H9 (cell line): ENCODE results near the gene CORIN. TPM values are rescaled to one million over a fixed set of nuclear protein-coding genes. Genes with fewer than 3 reads are reported as not detected.

Source experiments
- DNase-seq: peaks from one replicate; pipeline ENCODE4 v3.0.0-alpha.2; 2017
- H2AFZ ChIP-seq: one replicate; pipeline ENCODE4 v1.6.1; 2013; ENCODE audit warnings: mild to moderate bottlenecking, low read length, control low read depth, moderate library complexity
- H2AK5ac ChIP-seq: 2 replicates; pipeline ENCODE4 v1.6.1; 2013; ENCODE audit warnings: low read length, control low read depth, mixed read lengths; ENCODE audit not compliant: insufficient read length
- H2BK120ac ChIP-seq: one replicate; pipeline ENCODE4 v1.6.1; 2013; ENCODE audit warnings: low read depth, mild to moderate bottlenecking, low read length, control low read depth, inconsistent platforms; ENCODE audit not compliant: poor library complexity, severe bottlenecking
- H2BK12ac ChIP-seq: 2 replicates; pipeline ENCODE4 v1.6.1; 2013; ENCODE audit warnings: low read length, control low read depth, mixed read lengths, low read depth; ENCODE audit not compliant: insufficient read length
- H2BK15ac ChIP-seq: 2 replicates; pipeline ENCODE4 v1.6.1; 2013; ENCODE audit warnings: low read depth, low read length, control low read depth
- H2BK20ac ChIP-seq: one replicate; pipeline ENCODE4 v1.6.1; 2013; ENCODE audit warnings: low read depth, mild to moderate bottlenecking, low read length, control low read depth, inconsistent platforms; ENCODE audit not compliant: poor library complexity, severe bottlenecking
- H2BK5ac ChIP-seq: 2 replicates; pipeline ENCODE4 v1.6.1; 2013; ENCODE audit warnings: low read length, control low read depth, mixed read lengths; ENCODE audit not compliant: insufficient read length
- H3K14ac ChIP-seq: 2 replicates; pipeline ENCODE4 v1.6.1; 2013; ENCODE audit warnings: low read length, control low read depth; ENCODE audit not compliant: insufficient read depth
- H3K18ac ChIP-seq: 2 replicates; pipeline ENCODE4 v1.6.1; 2013; ENCODE audit warnings: low read depth, mild to moderate bottlenecking, mixed read lengths, low read length, control low read depth; ENCODE audit not compliant: insufficient read length
- H3K23ac ChIP-seq: 2 replicates; pipeline ENCODE4 v1.6.1; 2013; ENCODE audit warnings: low read length, control low read depth, mixed read lengths, low read depth; ENCODE audit not compliant: insufficient read length
- H3K23me2 ChIP-seq: 2 replicates; pipeline ENCODE4 v1.6.1; 2013; ENCODE audit warnings: low read depth, mild to moderate bottlenecking, mixed read lengths, low read length, control low read depth; ENCODE audit not compliant: insufficient read length, poor library complexity, severe bottlenecking
- H3K27ac ChIP-seq: 2 replicates; pipeline ENCODE4 v1.5.1; 2013; ENCODE audit warnings: low read length, control low read depth, mixed read lengths, low read depth; ENCODE audit not compliant: insufficient read length
- H3K27me3 ChIP-seq: 2 replicates; pipeline ENCODE4 v1.6.1; 2013; ENCODE audit warnings: low read length, control low read depth, inconsistent platforms; ENCODE audit not compliant: insufficient read depth
- H3K4ac ChIP-seq: 2 replicates; pipeline ENCODE4 v1.6.1; 2013; ENCODE audit warnings: low read depth, mild to moderate bottlenecking, control low read depth, inconsistent platforms, low read length, moderate library complexity
- H3K4me1 ChIP-seq: 2 replicates; pipeline ENCODE4 v1.6.1; 2013; ENCODE audit warnings: low read length, control low read depth, inconsistent platforms; ENCODE audit not compliant: insufficient read depth
- H3K4me2 ChIP-seq: 2 replicates; pipeline ENCODE4 v1.6.1; 2013; ENCODE audit warnings: low read length, control low read depth, mixed read lengths; ENCODE audit not compliant: insufficient read length, insufficient read depth
- H3K56ac ChIP-seq: 2 replicates; pipeline ENCODE4 v1.6.1; 2013; ENCODE audit warnings: low read depth, mild to moderate bottlenecking, mixed read lengths, low read length, control low read depth; ENCODE audit not compliant: insufficient read length
- H3K79me1 ChIP-seq: 2 replicates; pipeline ENCODE4 v1.6.1; 2013; ENCODE audit warnings: low read depth, mild to moderate bottlenecking, moderate library complexity, low read length, control low read depth, inconsistent platforms; ENCODE audit not compliant: insufficient read depth, poor library complexity, severe bottlenecking
- H3K79me2 ChIP-seq: 2 replicates; pipeline ENCODE4 v1.6.1; 2013; ENCODE audit warnings: low read length, control low read depth, inconsistent platforms; ENCODE audit not compliant: insufficient read depth
- H3K9ac ChIP-seq: 2 replicates; pipeline ENCODE4 v1.6.1; 2013; ENCODE audit warnings: low read length, control low read depth, mixed read lengths; ENCODE audit not compliant: insufficient read length; ENCODE audit errors: extremely low read depth
- H3K9me3 ChIP-seq: one replicate; pipeline ENCODE4 v1.6.1; 2013; ENCODE audit warnings: low read depth, low read length, inconsistent platforms; ENCODE audit not compliant: control insufficient read depth
- H3T11ph ChIP-seq: one replicate; pipeline ENCODE4 v1.6.1; 2013; ENCODE audit warnings: mild to moderate bottlenecking, low read length, control low read depth, inconsistent platforms
- H4K20me1 ChIP-seq: one replicate; pipeline ENCODE4 v1.6.1; 2013; ENCODE audit not compliant: control insufficient read depth, insufficient read length, insufficient read depth
- H4K5ac ChIP-seq: 2 replicates; pipeline ENCODE4 v1.6.1; 2013; ENCODE audit warnings: low read depth, mild to moderate bottlenecking, mixed read lengths, low read length, control low read depth; ENCODE audit not compliant: insufficient read length
- H4K8ac ChIP-seq: replicated peaks from 2 replicates; pipeline ENCODE4 v1.6.1; 2013; ENCODE audit warnings: low read length, control low read depth, mixed read lengths, low read depth; ENCODE audit not compliant: insufficient read length
- H4K91ac ChIP-seq: 2 replicates; pipeline ENCODE4 v1.6.1; 2013; ENCODE audit warnings: low read depth, mild to moderate bottlenecking, moderate library complexity, mixed read lengths, low read length, control low read depth; ENCODE audit not compliant: insufficient read length
- H3K27ac Mint-ChIP-seq, 3 experiments: 2 replicates in 2 of 3; 3 replicates in 1 of 3; pipeline ENCODE4 v1.8.0; 2020 to 2021; ENCODE audit warnings: mixed read lengths in 3 of 3, mild to moderate bottlenecking in 1 of 3, moderate library complexity in 1 of 3
- H3K27me3 Mint-ChIP-seq: 2 replicates; pipeline ENCODE4 v1.8.0; 2021; ENCODE audit warnings: low read depth, mild to moderate bottlenecking, moderate library complexity, mixed read lengths
- H3K36me3 Mint-ChIP-seq, 3 experiments: 2 replicates in 2 of 3; 3 replicates in 1 of 3; pipeline ENCODE4 v1.8.0; 2020 to 2021; ENCODE audit warnings: low read depth in 3 of 3, mixed read lengths in 3 of 3; ENCODE audit not compliant: insufficient read depth in 1 of 3
- H3K4me1 Mint-ChIP-seq, 2 experiments: 2 replicates each; pipeline ENCODE4 v1.8.0; 2020; ENCODE audit warnings: mixed read lengths in 2 of 2
- H3K4me3 Mint-ChIP-seq, 2 experiments: 2 replicates in 1 of 2; 3 replicates in 1 of 2; pipeline ENCODE4 v1.8.0; 2020 to 2021; ENCODE audit warnings: mild to moderate bottlenecking in 2 of 2, mixed read lengths in 2 of 2, moderate library complexity in 1 of 2
- H3K9me3 Mint-ChIP-seq, 2 experiments: 2 replicates in 1 of 2; 3 replicates in 1 of 2; pipeline ENCODE4 v1.8.0; 2020; ENCODE audit warnings: mild to moderate bottlenecking in 2 of 2, mixed read lengths in 2 of 2, moderate library complexity in 1 of 2
- WGBS: extraction: QIAGEN DNeasy Blood & Tissue Kit; methylation state at CpG from one replicate; pipeline ENCODE4 v1.1.7; 2013; ENCODE audit warnings: missing lambda C conversion rate, low lambda C conversion rate, mixed read lengths; ENCODE audit not compliant: insufficient read length; ENCODE audit errors: extremely low coverage; 5-methylcytosine and 5-hydroxymethylcytosine counted together
- total RNA-seq: library from RNA; stranded (reverse); gene quantifications from 2 replicates; pipeline ENCODE4 v1.2.1, GENCODE V29; 2021
- TF ChIP-seq, protein P1 (sequence below): fragments of 200-600 bp; sonication (generic); conservative IDR thresholded peaks from 3 replicates; pipeline ENCODE4 v1.8.0; 2021; ENCODE audit warnings: antibody characterized with exemption, mild to moderate bottlenecking

CORIN gene
- total RNA-seq, 1 experiment from 2014 or later = 0.39 TPM

GRCh38 chr4:47786958-47787370, 50.9 kb downstream of the CORIN start:
- no peaks in the 10 kb centered on the region for H3K27me3 Mint-ChIP-seq
- no peak overlapping the region for H3T11ph ChIP-seq
- TF ChIP-seq, protein P1, sequence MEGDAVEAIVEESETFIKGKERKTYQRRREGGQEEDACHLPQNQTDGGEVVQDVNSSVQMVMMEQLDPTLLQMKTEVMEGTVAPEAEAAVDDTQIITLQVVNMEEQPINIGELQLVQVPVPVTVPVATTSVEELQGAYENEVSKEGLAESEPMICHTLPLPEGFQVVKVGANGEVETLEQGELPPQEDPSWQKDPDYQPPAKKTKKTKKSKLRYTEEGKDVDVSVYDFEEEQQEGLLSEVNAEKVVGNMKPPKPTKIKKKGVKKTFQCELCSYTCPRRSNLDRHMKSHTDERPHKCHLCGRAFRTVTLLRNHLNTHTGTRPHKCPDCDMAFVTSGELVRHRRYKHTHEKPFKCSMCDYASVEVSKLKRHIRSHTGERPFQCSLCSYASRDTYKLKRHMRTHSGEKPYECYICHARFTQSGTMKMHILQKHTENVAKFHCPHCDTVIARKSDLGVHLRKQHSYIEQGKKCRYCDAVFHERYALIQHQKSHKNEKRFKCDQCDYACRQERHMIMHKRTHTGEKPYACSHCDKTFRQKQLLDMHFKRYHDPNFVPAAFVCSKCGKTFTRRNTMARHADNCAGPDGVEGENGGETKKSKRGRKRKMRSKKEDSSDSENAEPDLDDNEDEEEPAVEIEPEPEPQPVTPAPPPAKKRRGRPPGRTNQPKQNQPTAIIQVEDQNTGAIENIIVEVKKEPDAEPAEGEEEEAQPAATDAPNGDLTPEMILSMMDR = no peak

More at GRCh38 chr4:47786958-47787370, 50.9 kb downstream of the CORIN start:
- H2BK20ac ChIP-seq = no peak overlapping the region
- no peak overlapping the region for H2BK5ac ChIP-seq
- H4K20me1 ChIP-seq = no peaks in the 10 kb centered on the region
- no peak overlapping the region for H4K5ac ChIP-seq
- H3K9me3 ChIP-seq = no peaks in the 10 kb centered on the region
- Mint-ChIP-seq H3K9me3 (no peaks in the 10 kb centered on the region), H3K36me3 (no peaks in the 10 kb centered on the region), H3K4me3 (no peak overlapping the region), H3K4me1 (peaks cover 0 to 2% of the 10 kb centered on the region in 2 experiments; a peak in 2 of 4 replicates), H3K27ac (no peak overlapping the region)
- DNase-seq = no peak
- no peak overlapping the region for H3K4me2 ChIP-seq
- H3K4me1 ChIP-seq = no peaks in the 10 kb centered on the region
- no peak overlapping the region for H4K91ac ChIP-seq
- H3K4ac ChIP-seq = no peak overlapping the region
- no peak overlapping the region for H3K14ac ChIP-seq
- WGBS = no CpG with 5 or more reads among the region's 4 CpGs
- H3K56ac ChIP-seq = no peak overlapping the region
- H3K9ac ChIP-seq = no peak overlapping the region
- no peak overlapping the region for H2BK120ac ChIP-seq
- H3K23ac ChIP-seq = no peak overlapping the region
- no peak overlapping the region for H3K27ac ChIP-seq
- no peaks in the 10 kb centered on the region for H3K79me1 ChIP-seq
- H3K23me2 ChIP-seq = no peaks in the 10 kb centered on the region
- H3K18ac ChIP-seq = no peak overlapping the region
- H2BK12ac ChIP-seq = no peak overlapping the region
- no peaks in the 10 kb centered on the region for H3K27me3 ChIP-seq
- no peaks in the 10 kb centered on the region for H3K79me2 ChIP-seq
- H4K8ac ChIP-seq = no peak overlapping the region
- H2AFZ ChIP-seq = no peak overlapping the region
- H2AK5ac ChIP-seq = no peak overlapping the region
- H2BK15ac ChIP-seq = no peak overlapping the region
